H7 (cell line): ENCODE data around the gene CUL2. TPM values are rescaled to one million over a fixed set of nuclear protein-coding genes. Genes with fewer than 3 reads are reported as not detected.

Experiments
- DNase-seq: peaks from one replicate; pipeline ENCODE4 v3.0.0; 2012
- H3K27me3 ChIP-seq: 2 replicates; pipeline ENCODE4 v1.6.0; 2011; ENCODE audit warnings: mild to moderate bottlenecking, low read length; ENCODE audit not compliant: control insufficient read depth, insufficient read depth
- H3K36me3 ChIP-seq: replicated peaks from 2 replicates; pipeline ENCODE4 v1.5.1; 2011; ENCODE audit warnings: low read length; ENCODE audit not compliant: control insufficient read depth, insufficient read depth
- H3K4me3 ChIP-seq: 2 replicates; pipeline ENCODE4 v1.5.1; 2011; ENCODE audit warnings: low read depth, mild to moderate bottlenecking, control low read depth, low read length, moderate library complexity; ENCODE audit not compliant: insufficient read depth
- total RNA-seq: library from RNA; depleted of rRNA; stranded (reverse); fragments of >200 nt; shearing (Covaris generic); gene quantifications from 2 replicates; pipeline ENCODE4 v1.2.3, GENCODE V29; 2014; rRNA removed

CUL2 gene
- total RNA-seq, result 27.1 and 32.4 TPM in 2 replicates

GRCh38 chr10:35090162-35090954 is at the start of gene CUL2:
Gene CUL2 (minus strand): TSS chr10:35090341. CDS start chr10:35071317, 19,024 bp downstream.
- no peaks in the 10 kb centered on the region for H3K36me3 ChIP-seq
- H3K27me3 ChIP-seq, result no peaks in the 10 kb centered on the region
- H3K4me3 ChIP-seq, result peak within 1 kb of the TSS; percentile 88
- DNase-seq, result peak; percentile 95

- Histone ChIP-seq H3K4me3 (no peak overlapping the region), H3K36me3 (no peaks in the 10 kb centered on the region), H3K27me3 (no peaks in the 10 kb centered on the region)
- no peak for DNase-seq
These were observed 46.2 kb upstream of the CUL2 start for GRCh38 chr10:35136263-35136815.

- Histone ChIP-seq H3K27me3 (no peaks in the 10 kb centered on the region), H3K4me3 (no peak overlapping the region), H3K36me3 (no peaks in the 10 kb centered on the region)
- no peak for DNase-seq
These were observed 45.7 kb upstream of the CUL2 start for GRCh38 chr10:35135861-35136260.

DNA sequence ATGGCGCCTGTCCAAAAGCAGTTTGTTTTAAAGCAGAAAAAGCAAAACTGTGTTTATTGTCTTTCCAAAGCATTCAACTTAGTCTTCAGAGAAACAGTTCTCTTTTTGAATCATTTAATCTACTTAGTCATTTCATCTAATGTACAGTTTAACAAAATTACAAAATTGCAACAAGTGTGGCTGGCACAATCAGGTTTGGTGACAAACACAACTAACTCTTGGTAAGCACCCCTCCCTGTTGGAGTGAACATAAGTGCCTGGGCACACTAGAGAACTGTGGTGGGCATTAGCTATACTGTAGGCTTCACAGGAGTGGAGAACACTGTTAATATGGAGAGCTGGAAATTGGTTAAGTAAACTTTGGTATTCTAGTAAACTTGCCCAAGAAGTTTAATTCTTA is 43.4 kb upstream of the CUL2 start:
- H3K4me3 ChIP-seq, result no peak overlapping the region
- H3K36me3 ChIP-seq, result no peaks in the 10 kb centered on the region
- no peak for DNase-seq
- no peaks in the 10 kb centered on the region for H3K27me3 ChIP-seq

DNA sequence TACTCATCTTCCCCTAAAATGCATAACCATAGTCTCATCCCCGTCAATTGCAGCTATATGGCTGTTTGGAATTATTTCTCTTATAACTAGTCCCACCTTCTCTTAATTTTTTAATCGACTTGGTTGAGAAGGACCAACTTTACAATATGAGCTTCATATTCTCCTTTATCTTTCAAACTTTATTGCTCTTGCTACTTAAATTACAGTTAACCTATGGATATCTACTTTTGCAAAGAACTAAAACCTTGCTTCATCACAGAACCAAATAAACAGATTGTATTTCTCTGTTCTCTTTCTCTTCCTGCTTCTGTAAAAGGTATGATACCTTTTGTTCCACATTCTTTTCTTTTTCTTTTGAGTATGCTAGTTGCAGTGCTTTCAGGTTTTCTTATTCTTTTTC is 42.6 kb upstream of the CUL2 start:
- H3K4me3 ChIP-seq, result no peak overlapping the region
- no peaks in the 10 kb centered on the region for H3K27me3 ChIP-seq
- DNase-seq, result no peak

GRCh38 chr10:35130663-35131062 is 40.5 kb upstream of the CUL2 start:
- DNase-seq, result no peak
- Histone ChIP-seq H3K27me3 (no peaks in the 10 kb centered on the region), H3K4me3 (no peak overlapping the region), H3K36me3 (no peaks in the 10 kb centered on the region)

More for the DNA sequence above, 42.6 kb upstream of the CUL2 start:
- no peaks in the 10 kb centered on the region for H3K36me3 ChIP-seq

DNA sequence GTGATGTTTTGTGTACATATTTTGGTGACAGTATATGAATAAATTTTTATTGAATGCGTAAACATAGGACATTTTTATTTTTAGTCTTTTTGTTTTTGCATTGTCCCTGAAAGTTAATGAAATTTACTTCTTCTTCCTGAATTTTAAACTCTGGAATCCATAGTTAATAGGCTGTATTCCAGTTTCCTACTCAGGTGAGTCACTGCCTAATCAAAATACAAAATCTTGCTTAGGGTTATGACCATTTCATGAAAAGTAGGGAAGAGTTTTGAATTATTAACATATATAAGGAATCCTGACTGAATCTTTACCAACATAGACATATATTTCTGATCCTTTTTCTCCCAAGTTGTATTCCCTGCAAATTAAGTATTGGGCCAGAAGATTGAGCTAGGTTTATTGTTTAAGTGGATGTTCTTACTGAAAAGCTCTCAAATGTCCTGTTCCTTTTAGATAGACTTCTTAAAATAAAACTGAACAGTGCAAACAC is 39.1 kb upstream of the CUL2 start:
- Histone ChIP-seq H3K27me3 (no peaks in the 10 kb centered on the region), H3K4me3 (no peak overlapping the region), H3K36me3 (no peaks in the 10 kb centered on the region)
- DNase-seq, result no peak

DNA sequence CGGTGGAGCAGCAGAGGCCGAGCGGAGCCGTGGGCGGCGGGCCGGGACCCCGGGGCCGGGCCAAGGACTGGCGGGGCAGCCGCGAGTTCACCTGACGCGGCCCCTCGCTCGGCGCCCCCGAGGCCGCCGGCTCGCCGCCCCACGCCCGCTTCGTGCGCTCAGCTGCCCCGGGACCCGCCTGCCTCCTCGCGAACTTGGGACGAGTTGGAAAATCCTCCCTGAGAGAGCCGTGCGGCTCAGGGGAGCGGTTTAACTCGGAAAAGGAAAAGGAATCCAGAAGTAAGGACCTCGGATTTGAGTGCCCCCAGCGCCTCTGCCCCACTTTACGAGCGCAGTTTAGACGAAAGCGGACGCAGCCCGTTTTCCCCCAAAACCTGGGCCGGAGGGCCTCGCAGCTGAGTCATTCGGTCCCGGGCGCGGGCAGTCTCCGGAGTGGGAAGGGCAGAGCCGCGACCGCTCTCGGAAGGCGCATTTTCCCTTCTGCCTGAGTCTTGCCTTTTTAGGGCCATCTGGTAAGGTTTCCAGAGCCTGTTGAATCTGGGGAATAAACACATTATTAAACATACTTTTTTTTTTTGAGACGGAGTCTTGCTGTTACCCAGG is 37.2 kb upstream of the CUL2 start:
- H3K4me3 ChIP-seq, result peak overlapping the region; percentile 92
- no peaks in the 10 kb centered on the region for H3K27me3 ChIP-seq
- peak; percentile 62 for DNase-seq

DNA sequence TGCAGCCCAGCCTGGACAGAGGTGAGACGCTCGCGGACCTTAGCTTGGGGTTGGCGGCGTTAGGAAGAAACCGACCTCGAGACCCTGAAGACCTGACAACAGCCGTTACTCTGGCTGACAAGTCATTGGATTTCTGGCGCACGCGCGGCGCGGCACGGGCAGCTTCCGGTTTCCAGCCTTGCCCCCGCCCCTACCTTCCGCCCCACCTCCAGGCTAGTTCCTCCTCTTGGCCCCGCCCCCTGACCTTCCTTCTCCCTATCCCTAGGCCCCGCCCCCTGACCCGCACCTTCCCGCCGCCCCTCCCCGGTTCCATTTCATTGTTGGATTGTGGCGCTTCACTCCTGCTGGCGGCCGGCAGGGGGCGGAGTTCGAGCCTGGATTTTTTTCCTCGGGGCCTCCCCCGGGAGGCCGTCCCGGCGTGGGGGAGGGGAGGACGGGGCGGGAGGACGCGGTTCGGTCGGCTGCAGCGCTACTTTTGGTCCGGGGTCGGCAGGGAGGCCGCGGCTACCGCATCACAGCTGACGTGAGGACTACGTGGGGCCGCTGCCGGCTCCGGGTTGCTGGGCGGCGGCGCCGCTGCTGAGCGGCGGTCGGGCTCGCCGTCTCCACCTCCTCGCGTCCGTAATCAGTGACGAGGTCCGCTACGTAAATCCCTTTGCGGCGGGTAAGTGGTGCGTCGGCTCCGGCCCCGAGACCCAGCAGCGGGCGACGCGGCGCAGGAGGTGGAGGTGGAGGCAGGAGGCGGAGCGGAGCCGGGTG is 36.6 kb upstream of the CUL2 start, which contains the start of gene CREM:
CREM (plus strand) TSS at position 317 of the 759 bp plus-strand sequence. CDS start 10,990 bp downstream, outside the sequence.
- Histone ChIP-seq H3K4me3 (peak within 1 kb of the TSS; percentile 92), H3K27me3 (no peaks in the 10 kb centered on the region), H3K36me3 (no peaks in the 10 kb centered on the region)
- DNase-seq, result peak; percentile 97

More for the DNA sequence above, 37.2 kb upstream of the CUL2 start:
- H3K36me3 ChIP-seq, result no peaks in the 10 kb centered on the region

DNA sequence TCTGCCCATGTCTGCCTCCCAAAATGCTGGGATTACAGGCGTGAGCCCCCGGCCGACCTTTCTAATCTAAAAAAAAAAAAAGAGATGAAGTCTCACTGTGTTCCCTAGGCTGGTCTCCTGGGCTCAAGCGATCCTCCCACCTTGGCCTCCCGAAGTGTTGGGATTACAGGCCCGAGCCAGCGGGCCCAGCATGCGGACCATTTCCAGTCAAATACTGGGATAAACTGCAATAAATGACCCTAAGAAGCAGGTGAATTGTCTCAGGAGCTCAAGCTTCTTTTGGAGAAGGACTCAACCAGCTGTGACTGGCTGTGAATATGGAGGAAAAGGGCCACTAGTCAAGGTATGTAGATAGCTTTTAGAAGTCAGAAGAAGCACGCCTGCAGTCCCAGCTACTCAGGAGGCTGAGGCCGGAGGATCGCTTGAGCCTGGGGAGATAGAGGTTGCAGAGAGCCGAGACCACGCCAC is 36.0 kb upstream of the CUL2 start:
- Histone ChIP-seq H3K4me3 (peak overlapping the region; percentile 65), H3K27me3 (no peaks in the 10 kb centered on the region), H3K36me3 (no peaks in the 10 kb centered on the region)
- no peak for DNase-seq

GRCh38 chr10:35124540-35124939 is 34.4 kb upstream of the CUL2 start:
- Histone ChIP-seq H3K4me3 (no peak overlapping the region), H3K36me3 (no peaks in the 10 kb centered on the region), H3K27me3 (no peaks in the 10 kb centered on the region)
- no peak for DNase-seq

DNA sequence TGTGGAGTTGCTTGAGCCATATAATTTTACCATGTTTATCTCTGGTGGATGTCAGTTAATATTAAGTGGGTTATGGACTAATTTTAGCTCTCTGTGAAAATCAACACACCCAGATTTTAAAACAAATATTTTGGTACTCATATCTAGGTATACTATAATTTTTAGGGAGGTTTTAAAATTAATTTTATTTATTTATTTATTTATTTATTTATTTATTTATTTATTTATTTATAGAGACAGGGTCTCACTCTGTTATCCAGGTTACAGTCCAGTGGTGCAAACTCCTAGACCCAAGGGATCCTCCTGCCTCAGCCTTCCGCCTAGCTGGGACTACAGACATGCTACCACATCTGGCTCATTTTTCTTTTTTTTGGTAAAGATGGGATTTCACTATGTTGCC is 29.2 kb upstream of the CUL2 start:
- no peak for DNase-seq
- H3K27me3 ChIP-seq, result no peaks in the 10 kb centered on the region
- no peaks in the 10 kb centered on the region for H3K36me3 ChIP-seq
- H3K4me3 ChIP-seq, result no peak overlapping the region

GRCh38 chr10:35112571-35112970 is 22.4 kb upstream of the CUL2 start:
- H3K36me3 ChIP-seq, result no peaks in the 10 kb centered on the region
- DNase-seq, result no peak
- no peaks in the 10 kb centered on the region for H3K27me3 ChIP-seq
- H3K4me3 ChIP-seq, result no peak overlapping the region

DNA sequence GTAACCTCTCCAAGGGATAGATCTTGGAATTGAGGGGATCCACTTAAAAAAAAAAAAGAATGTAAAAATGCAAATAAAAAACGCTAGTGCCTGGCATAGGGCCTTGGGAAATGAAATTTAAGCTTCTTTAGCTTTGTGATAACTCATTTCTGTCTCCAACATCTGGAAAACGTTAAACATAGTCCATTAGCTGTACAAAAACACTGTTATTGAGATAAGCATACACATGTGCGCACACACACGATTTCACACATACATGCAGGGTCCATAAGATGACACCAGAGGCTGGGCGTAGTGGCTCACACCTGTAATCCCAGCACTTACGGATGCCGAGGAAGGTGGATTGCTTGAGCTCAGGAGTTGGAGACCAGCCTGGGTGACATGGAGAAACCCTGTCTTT is 13.7 kb upstream of the CUL2 start:
- no peak for DNase-seq
- Histone ChIP-seq H3K27me3 (no peaks in the 10 kb centered on the region), H3K4me3 (no peak overlapping the region), H3K36me3 (no peaks in the 10 kb centered on the region)
